ENCODE measurements around the gene FER1L5.

DNA sequence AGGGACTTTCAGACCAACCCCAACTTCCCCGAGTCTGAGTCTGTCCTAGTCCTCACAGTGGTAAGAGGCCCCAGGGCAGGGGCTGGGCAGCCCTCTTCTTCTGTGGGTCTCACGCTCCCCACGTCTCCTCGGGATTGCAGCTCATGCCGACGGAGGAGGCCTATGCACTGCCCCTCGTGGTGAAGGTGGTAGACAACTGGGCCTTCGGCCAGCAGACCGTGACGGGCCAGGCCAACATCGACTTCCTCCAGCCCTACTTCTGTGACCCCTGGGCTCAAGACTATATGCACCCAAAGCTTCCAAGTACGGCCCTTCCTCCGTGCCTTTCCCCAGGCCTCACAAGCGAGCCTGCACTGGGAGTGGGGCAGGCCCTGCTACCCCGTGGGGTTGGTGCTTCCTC, 53.0 kb downstream of the FER1L5 start:
- no peak for TF ChIP-seq CTCF (IDR thresholded peaks at IDR 0.05)
- TF ChIP-seq POLR2AphosphoS5 (IDR thresholded peaks at IDR 0.05) = no peak
